PC-9 (cell line): ENCODE results near the gene HMGN2. TPM values are rescaled to one million over a fixed set of nuclear protein-coding genes. Genes with fewer than 3 reads are reported as not detected.

Experiments
- BruUV-seq: library from RNA; stranded (reverse); fragments of 400-500 nt; replicated peaks from 2 replicates; lab custom pipeline; 2021; lab: Mats Ljungman, UMichigan
- CTCF ChIA-PET: fragments of 300-600 bp; sonication (Branson Sonifier 250); formaldehyde crosslinking; loops from one replicate; lab custom pipeline; 2022; ENCODE audit warnings: antibody characterized with exemption; lab: Charles Lee
- POLR2A ChIA-PET: fragments of 300-600 bp; sonication (Branson Sonifier 250); formaldehyde crosslinking; loops from one replicate; lab custom pipeline; 2022; ENCODE audit warnings: antibody characterized with exemption; ENCODE audit not compliant: unreplicated experiment; lab: Charles Lee
- DNase-seq, 2 experiments: peaks; one replicate each; pipeline versions ENCODE4 v3.0.0 to v3.0.0-alpha.2; 2015 to 2022; ENCODE audit warnings: mixed read lengths in 1 of 2
- H2AFZ ChIP-seq: fragments of 200-600 bp; sonication (generic); 2 replicates; pipeline ENCODE4 v1.8.1; 2017; ENCODE audit warnings: antibody characterized with exemption
- H3F3A ChIP-seq: fragments of 200-600 bp; sonication (generic); 2 replicates; pipeline ENCODE4 v1.8.1; 2017; ENCODE audit warnings: antibody characterized with exemption, mild to moderate bottlenecking, low read depth; ENCODE audit not compliant: insufficient read depth
- H3K27ac ChIP-seq: fragments of 200-600 bp; sonication (generic); 2 replicates; pipeline ENCODE4 v1.6.1; 2016; ENCODE audit warnings: mixed run types
- H3K27me3 ChIP-seq: fragments of 200-600 bp; sonication (generic); 2 replicates; pipeline ENCODE4 v1.6.1; 2016; ENCODE audit warnings: low read depth, mixed run types; ENCODE audit not compliant: insufficient read depth
- H3K36me3 ChIP-seq: fragments of 200-600 bp; sonication (generic); 2 replicates; pipeline ENCODE4 v1.6.1; 2016; ENCODE audit warnings: low read depth, mixed run types
- H3K4me1 ChIP-seq: fragments of 200-600 bp; sonication (generic); replicated peaks from 2 replicates; pipeline ENCODE4 v1.6.1; 2016; ENCODE audit warnings: mixed run types; ENCODE audit not compliant: insufficient read depth
- H3K4me2 ChIP-seq: fragments of 200-600 bp; sonication (generic); 2 replicates; pipeline ENCODE4 v1.6.1; 2017; ENCODE audit warnings: mixed run types
- H3K4me3 ChIP-seq: fragments of 200-600 bp; sonication (generic); 2 replicates; pipeline ENCODE4 v1.6.1; 2016; ENCODE audit warnings: mixed run types
- H3K79me2 ChIP-seq: fragments of 200-600 bp; sonication (generic); 2 replicates; pipeline ENCODE4 v1.6.1; 2017; ENCODE audit warnings: low read depth, mixed run types
- H3K9me2 ChIP-seq: fragments of 200-600 bp; sonication (generic); 2 replicates; pipeline ENCODE4 v1.8.1; 2017; ENCODE audit warnings: mild to moderate bottlenecking; ENCODE audit not compliant: insufficient read depth
- H3K9me3 ChIP-seq: fragments of 200-600 bp; sonication (generic); 2 replicates; pipeline ENCODE4 v1.8.1; 2016; ENCODE audit warnings: low read depth; ENCODE audit not compliant: insufficient read depth
- H4K20me1 ChIP-seq: fragments of 200-600 bp; sonication (generic); 2 replicates; pipeline ENCODE4 v1.8.1; 2017; ENCODE audit not compliant: insufficient read depth
- CTCF ChIP-seq: fragments of 200-600 bp; sonication (generic); conservative IDR thresholded peaks from 2 replicates; pipeline ENCODE4 v1.6.1; 2017; ENCODE audit warnings: mixed run types, antibody characterized with exemption, mild to moderate bottlenecking, moderate library complexity
- EZH2 ChIP-seq: fragments of 200-600 bp; sonication (generic); IDR thresholded peaks from 2 replicates; pipeline ENCODE4 v1.8.0; 2017; ENCODE audit warnings: antibody characterized with exemption, low read depth
- intact Hi-C: fragments of 100-400 bp; cut with micrococcal nuclease; formaldehyde crosslinking; loops from one replicate; pipeline ENCODE4 v1.10.0; 2022; ENCODE audit not compliant: unreplicated experiment
- total RNA-seq: library from RNA; stranded (reverse); gene quantifications from 2 replicates; pipeline ENCODE4 v1.2.3, GENCODE V29; 2021

The HMGN2 gene
- total RNA-seq, 1 experiment from 2014 or later, result 629 TPM

GRCh38 chr1:26476958-26477357 lies 4.7 kb downstream of the HMGN2 start:
- Histone ChIP-seq H3K4me1 (peaks cover 12% of the 10 kb centered on the region; the same call in 1 of the 2 replicates), H2AFZ (no peak overlapping the region), H3F3A (peaks cover 27% of the 10 kb centered on the region; the same call in 1 of the 2 replicates), H3K27ac (no peak overlapping the region), H3K79me2 (peaks cover 18% of the 10 kb centered on the region), H3K4me3 (no peak overlapping the region), H4K20me1 (peaks cover 19% of the 10 kb centered on the region), H3K9me3 (no peaks in the 10 kb centered on the region), H3K27me3 (no peaks in the 10 kb centered on the region), H3K4me2 (no peak overlapping the region), H3K9me2 (no peaks in the 10 kb centered on the region), H3K36me3 (peaks cover 18% of the 10 kb centered on the region)
- ChIA-PET CTCF (no interaction called here), POLR2A (interaction anchor here (0.6 kb wide), 1 partner anchor 106 kb away, joined by 4 read pairs; no protein-coding TSS in a partner anchor)
- intact Hi-C loops, result no loop called here
- BruUV-seq, result no TSS peak
- no peak for TF ChIP-seq EZH2
- no peak for TF ChIP-seq CTCF
- no peak for DNase-seq

- H4K20me1 ChIP-seq, result peaks cover 19% of the 10 kb centered on the region
- no peak overlapping the region for H3K27ac ChIP-seq
- peaks cover 33% of the 10 kb centered on the region; the same call in 1 of the 2 replicates for H3F3A ChIP-seq
- no peaks in the 10 kb centered on the region for H3K9me3 ChIP-seq
- no peak overlapping the region for H2AFZ ChIP-seq
- BruUV-seq, result no TSS peak
- ChIA-PET CTCF (no interaction called here), POLR2A (interaction anchor here (0.6 kb wide), 1 partner anchor 107 kb away, joined by 4 read pairs; no protein-coding TSS in a partner anchor)
- peaks cover 18% of the 10 kb centered on the region for H3K79me2 ChIP-seq
- peaks cover 12% of the 10 kb centered on the region; the same call in 1 of the 2 replicates for H3K4me1 ChIP-seq
- DNase-seq, result no peak
- no peak overlapping the region for H3K4me3 ChIP-seq
- no peak overlapping the region for H3K4me2 ChIP-seq
- no peaks in the 10 kb centered on the region for H3K9me2 ChIP-seq
- peaks cover 18% of the 10 kb centered on the region for H3K36me3 ChIP-seq
- intact Hi-C loops, result no loop called here
- TF ChIP-seq EZH2, result no peak
- no peak for TF ChIP-seq CTCF
- H3K27me3 ChIP-seq, result no peaks in the 10 kb centered on the region
Observed at GRCh38 chr1:26477446-26478152, 5.4 kb downstream of the HMGN2 start.

- H3K4me2 ChIP-seq, result no peak overlapping the region
- no peaks in the 10 kb centered on the region for H3K9me3 ChIP-seq
- no peaks in the 10 kb centered on the region for H3K27me3 ChIP-seq
- TF ChIP-seq CTCF, result no peak
- TF ChIP-seq EZH2, result no peak
- H2AFZ ChIP-seq, result no peak overlapping the region
- no TSS peak for BruUV-seq
- H3K9me2 ChIP-seq, result no peaks in the 10 kb centered on the region
- H3K36me3 ChIP-seq, result peaks cover 18% of the 10 kb centered on the region
- ChIA-PET POLR2A (no interaction called here), CTCF (no interaction called here)
- no peak for DNase-seq
- H3K4me3 ChIP-seq, result no peak overlapping the region
- H3K27ac ChIP-seq, result no peak overlapping the region
- peaks cover 17% of the 10 kb centered on the region for H3K79me2 ChIP-seq
- H4K20me1 ChIP-seq, result peaks cover 18% of the 10 kb centered on the region
- H3K4me1 ChIP-seq, result peaks cover 14% of the 10 kb centered on the region
- H3F3A ChIP-seq, result peaks cover 39% of the 10 kb centered on the region; the same call in 1 of the 2 replicates
- intact Hi-C loops, result no loop called here
Observed at GRCh38 chr1:26478159-26478558, 5.9 kb downstream of the HMGN2 start.
